Spinal cord (tissue), 10 donors: ENCODE data around the gene RFX7. TPM values are rescaled to one million over a fixed set of nuclear protein-coding genes. Genes with fewer than 3 reads are reported as not detected.

Experiments used
- DNase-seq, 6 donors: peaks; one replicate each; pipeline versions ENCODE4 v3.0.0 to v3.0.0-alpha.2; 2013 to 2015; ENCODE audit warnings: low spot score in 6 of 6, low read depth in 4 of 6
- H3K27ac ChIP-seq: one replicate; pipeline ENCODE4 v1.5.1; 2013; ENCODE audit warnings: low read depth, low read length, control low read depth
- H3K27me3 ChIP-seq: one replicate; pipeline ENCODE4 v1.6.1; 2013; ENCODE audit warnings: low read length; ENCODE audit not compliant: control insufficient read depth, insufficient read depth
- H3K36me3 ChIP-seq: one replicate; pipeline ENCODE4 v1.6.1; 2013; ENCODE audit warnings: low read length; ENCODE audit not compliant: control insufficient read depth, insufficient read depth
- H3K4me1 ChIP-seq: one replicate; pipeline ENCODE4 v1.6.1; 2013; ENCODE audit warnings: low read length; ENCODE audit not compliant: control insufficient read depth, insufficient read depth
- H3K4me3 ChIP-seq: one replicate; pipeline ENCODE4 v1.5.1; 2013; ENCODE audit warnings: low read depth, low read length, control low read depth
- H3K9me3 ChIP-seq: one replicate; pipeline ENCODE4 v1.6.1; 2013; ENCODE audit warnings: low read length; ENCODE audit not compliant: control insufficient read depth, insufficient read depth
- WGBS: methylation state at CpG from one replicate; pipeline ENCODE4 v1.1.5; 2013; ENCODE audit warnings: missing lambda C conversion rate; ENCODE audit not compliant: insufficient coverage; 5-methylcytosine and 5-hydroxymethylcytosine counted together
- polyA plus RNA-seq, 2 donors: library from polyadenylated mRNA; unstranded; fragments of 120-200 nt; gene quantifications; one replicate each; pipeline ENCODE4 v1.2.1, GENCODE V29; 2013; ENCODE audit not compliant: insufficient read length in 2 of 2
- total RNA-seq, 2 donors: library from RNA; depleted of rRNA in 1 of 2; stranded (reverse); fragments of 120-200 nt in 1 of 2; fragments of >200 nt in 1 of 2; gene quantifications; one replicate each; pipeline versions ENCODE4 v1.2.3 to v1.2.4, GENCODE V29; 2013 to 2014
- donor health status: healthy.

Gene RFX7
- total and polyA plus RNA-seq, 4 donors = 15.0 to 27.5 (median 20.0) TPM

GRCh38 chr15:56102441-56102840 lies 141.2 kb downstream of the RFX7 start:
- no peak overlapping the region for H3K27ac ChIP-seq
- no peaks in the 10 kb centered on the region for H3K4me1 ChIP-seq
- WGBS = 100% methylated on average over 1 of the region's 3 CpGs
- no peaks in the 10 kb centered on the region for H3K9me3 ChIP-seq
- no peak overlapping the region for H3K4me3 ChIP-seq
- DNase-seq = peak in 1 of 6 donors; percentile 7
- H3K36me3 ChIP-seq = no peaks in the 10 kb centered on the region
- no peaks in the 10 kb centered on the region for H3K27me3 ChIP-seq

- H3K9me3 ChIP-seq = no peaks in the 10 kb centered on the region
- no peak overlapping the region for H3K4me3 ChIP-seq
- H3K36me3 ChIP-seq = peaks cover 13% of the 10 kb centered on the region
- DNase-seq = no peak
- H3K27me3 ChIP-seq = no peaks in the 10 kb centered on the region
- H3K4me1 ChIP-seq = no peaks in the 10 kb centered on the region
- WGBS = 88% methylated on average over 1 of the region's 2 CpGs
- no peak overlapping the region for H3K27ac ChIP-seq
Measured at GRCh38 chr15:56099311-56099710, 144.4 kb downstream of the RFX7 start.

- Histone ChIP-seq H3K4me1 (no peaks in the 10 kb centered on the region), H3K4me3 (no peak overlapping the region), H3K27ac (no peak overlapping the region), H3K27me3 (no peaks in the 10 kb centered on the region), H3K9me3 (no peaks in the 10 kb centered on the region), H3K36me3 (peaks cover 17% of the 10 kb centered on the region)
- peak in 1 of 6 donors; percentile 9 for DNase-seq
- no CpG with 5 or more reads among the region's 5 CpGs for WGBS
Measured at GRCh38 chr15:56098195-56098863, 145.3 kb downstream of the RFX7 start.

- no peaks in the 10 kb centered on the region for H3K27me3 ChIP-seq
- no peak overlapping the region for H3K27ac ChIP-seq
- H3K4me1 ChIP-seq = no peaks in the 10 kb centered on the region
- no peaks in the 10 kb centered on the region for H3K9me3 ChIP-seq
- DNase-seq = no peak
- 60% methylated on average over 1 of the region's 1 CpG for WGBS
- H3K4me3 ChIP-seq = no peak overlapping the region
- H3K36me3 ChIP-seq = peaks cover 17% of the 10 kb centered on the region
Measured at GRCh38 chr15:56095406-56095805, 148.3 kb downstream of the RFX7 start.

- DNase-seq = no peak
- no peaks in the 10 kb centered on the region for H3K4me1 ChIP-seq
- peaks cover 17% of the 10 kb centered on the region for H3K36me3 ChIP-seq
- no peaks in the 10 kb centered on the region for H3K9me3 ChIP-seq
- 92% methylated on average over 4 of the region's 5 CpGs for WGBS
- H3K27ac ChIP-seq = no peak overlapping the region
- no peaks in the 10 kb centered on the region for H3K27me3 ChIP-seq
- no peak overlapping the region for H3K4me3 ChIP-seq
Measured at GRCh38 chr15:56094171-56094570, 149.5 kb downstream of the RFX7 start.

GRCh38 chr15:56088389-56088788 lies 155.3 kb downstream of the RFX7 start:
- no peak overlapping the region for H3K27ac ChIP-seq
- H3K27me3 ChIP-seq = no peaks in the 10 kb centered on the region
- H3K4me3 ChIP-seq = no peak overlapping the region
- H3K36me3 ChIP-seq = no peaks in the 10 kb centered on the region
- H3K4me1 ChIP-seq = no peaks in the 10 kb centered on the region
- no peak for DNase-seq
- no peaks in the 10 kb centered on the region for H3K9me3 ChIP-seq

GRCh38 chr15:56086566-56086965 lies 157.1 kb downstream of the RFX7 start:
- Histone ChIP-seq H3K27ac (no peak overlapping the region), H3K27me3 (no peaks in the 10 kb centered on the region), H3K36me3 (no peaks in the 10 kb centered on the region), H3K4me3 (no peak overlapping the region), H3K9me3 (no peaks in the 10 kb centered on the region), H3K4me1 (no peaks in the 10 kb centered on the region)
- no peak for DNase-seq
- no CpG with 5 or more reads among the region's 1 CpG for WGBS

- DNase-seq = no peak
- WGBS = 94% methylated on average over 2 of the region's 3 CpGs
- H3K27ac ChIP-seq = no peak overlapping the region
- H3K4me3 ChIP-seq = no peak overlapping the region
- no peaks in the 10 kb centered on the region for H3K27me3 ChIP-seq
- H3K4me1 ChIP-seq = no peaks in the 10 kb centered on the region
- H3K9me3 ChIP-seq = no peaks in the 10 kb centered on the region
- H3K36me3 ChIP-seq = no peaks in the 10 kb centered on the region
Measured at GRCh38 chr15:56082263-56082761, 161.4 kb downstream of the RFX7 start.

GRCh38 chr15:56077081-56077480 lies 166.6 kb downstream of the RFX7 start:
- Histone ChIP-seq H3K36me3 (no peaks in the 10 kb centered on the region), H3K4me1 (no peaks in the 10 kb centered on the region), H3K9me3 (no peaks in the 10 kb centered on the region), H3K27me3 (no peaks in the 10 kb centered on the region), H3K27ac (no peak overlapping the region), H3K4me3 (no peak overlapping the region)
- peak in 1 of 6 donors; percentile 76 for DNase-seq
- 11% methylated on average over 1 of the region's 5 CpGs for WGBS

GRCh38 chr15:56076640-56077039 lies 167.0 kb downstream of the RFX7 start:
- H3K9me3 ChIP-seq = no peaks in the 10 kb centered on the region
- WGBS = no CpG with 5 or more reads among the region's 2 CpGs
- H3K27ac ChIP-seq = no peak overlapping the region
- H3K27me3 ChIP-seq = no peaks in the 10 kb centered on the region
- H3K4me1 ChIP-seq = no peaks in the 10 kb centered on the region
- DNase-seq = peak in 2 of 6 donors; percentile 34 to 94
- no peaks in the 10 kb centered on the region for H3K36me3 ChIP-seq
- H3K4me3 ChIP-seq = no peak overlapping the region
